ENCODE results near the gene ACOT2.

GRCh38 chr14:73620268-73620667 lies 51.3 kb downstream of the ACOT2 start:
- TF ChIP-seq, protein P1, sequence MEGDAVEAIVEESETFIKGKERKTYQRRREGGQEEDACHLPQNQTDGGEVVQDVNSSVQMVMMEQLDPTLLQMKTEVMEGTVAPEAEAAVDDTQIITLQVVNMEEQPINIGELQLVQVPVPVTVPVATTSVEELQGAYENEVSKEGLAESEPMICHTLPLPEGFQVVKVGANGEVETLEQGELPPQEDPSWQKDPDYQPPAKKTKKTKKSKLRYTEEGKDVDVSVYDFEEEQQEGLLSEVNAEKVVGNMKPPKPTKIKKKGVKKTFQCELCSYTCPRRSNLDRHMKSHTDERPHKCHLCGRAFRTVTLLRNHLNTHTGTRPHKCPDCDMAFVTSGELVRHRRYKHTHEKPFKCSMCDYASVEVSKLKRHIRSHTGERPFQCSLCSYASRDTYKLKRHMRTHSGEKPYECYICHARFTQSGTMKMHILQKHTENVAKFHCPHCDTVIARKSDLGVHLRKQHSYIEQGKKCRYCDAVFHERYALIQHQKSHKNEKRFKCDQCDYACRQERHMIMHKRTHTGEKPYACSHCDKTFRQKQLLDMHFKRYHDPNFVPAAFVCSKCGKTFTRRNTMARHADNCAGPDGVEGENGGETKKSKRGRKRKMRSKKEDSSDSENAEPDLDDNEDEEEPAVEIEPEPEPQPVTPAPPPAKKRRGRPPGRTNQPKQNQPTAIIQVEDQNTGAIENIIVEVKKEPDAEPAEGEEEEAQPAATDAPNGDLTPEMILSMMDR (IDR thresholded peaks at IDR 0.05): no peak
- no peak for TF ChIP-seq POLR2A (IDR thresholded peaks at IDR 0.05)

All from esophagus squamous epithelium (tissue), 4 donors.